CD14-positive monocyte (primary cell): ENCODE results near the gene SUN5. TPM values are rescaled to one million over a fixed set of nuclear protein-coding genes. Genes with fewer than 3 reads are reported as not detected.

Source experiments
- DNase-seq, 3 donors: peaks; one replicate each; pipeline ENCODE4 v3.0.0-alpha.2; 2011 to 2022
- H2AFZ ChIP-seq: 2 replicates; pipeline ENCODE4 v1.6.0; 2012; ENCODE audit warnings: mild to moderate bottlenecking, low read depth, low read length, inconsistent platforms; ENCODE audit not compliant: insufficient read depth, poor library complexity, severe bottlenecking
- H3K27ac ChIP-seq, 2 donors: 1 replicate in 1 of 2; 2 replicates in 1 of 2; pipeline ENCODE4 v1.5.1; 2012 to 2013; ENCODE audit warnings: low read length in 2 of 2, control low read depth in 1 of 2, inconsistent platforms in 1 of 2, low read depth in 1 of 2, mild to moderate bottlenecking in 1 of 2
- H3K27me3 ChIP-seq, 2 donors: one replicate each; pipeline versions ENCODE4 v1.6.0 to v1.6.1; 2011 to 2013; ENCODE audit warnings: low read length in 2 of 2; ENCODE audit not compliant: control insufficient read depth in 2 of 2, insufficient read depth in 2 of 2
- H3K36me3 ChIP-seq, 2 donors: replicated peaks in 1 of 2; 1 replicate in 1 of 2; 2 replicates in 1 of 2; pipeline versions ENCODE4 v1.5.1 to v1.6.1; 2012 to 2013; ENCODE audit warnings: low read length in 2 of 2, control low read depth in 1 of 2, inconsistent platforms in 1 of 2, mild to moderate bottlenecking in 1 of 2; ENCODE audit not compliant: insufficient read depth in 2 of 2, control insufficient read depth in 1 of 2
- H3K4me1 ChIP-seq, 2 donors: 1 replicate in 1 of 2; 2 replicates in 1 of 2; pipeline versions ENCODE4 v1.5.1 to v1.6.1; 2012 to 2013; ENCODE audit warnings: low read length in 2 of 2, control low read depth in 1 of 2, inconsistent platforms in 1 of 2, mild to moderate bottlenecking in 1 of 2, moderate library complexity in 1 of 2; ENCODE audit not compliant: insufficient read depth in 2 of 2, control insufficient read depth in 1 of 2
- H3K4me2 ChIP-seq: replicated peaks from 2 replicates; pipeline ENCODE3; 2012; ENCODE audit warnings: low read length, moderate library complexity, mild to moderate bottlenecking; ENCODE audit not compliant: poor library complexity, severe bottlenecking; ENCODE audit errors: extremely low read depth
- H3K4me3 ChIP-seq, 3 experiments: fragments of 200-600 bp in 1 of 3; sonication (generic) in 1 of 3; replicated peaks in 1 of 3; 1 replicate in 2 of 3; 2 replicates in 1 of 3; pipeline ENCODE4 v1.5.1; 2011 to 2013; ENCODE audit warnings: low read length in 3 of 3, mild to moderate bottlenecking in 3 of 3, control low read depth in 2 of 3, low read depth in 2 of 3, inconsistent platforms in 1 of 3, moderate library complexity in 1 of 3
- H3K79me2 ChIP-seq: 2 replicates; pipeline ENCODE4 v1.6.0; 2012; ENCODE audit warnings: mild to moderate bottlenecking, control low read depth, inconsistent platforms, low read length, moderate library complexity; ENCODE audit not compliant: insufficient read depth
- H3K9ac ChIP-seq: 2 replicates; pipeline ENCODE4 v1.6.0; 2017; ENCODE audit warnings: low read length, mild to moderate bottlenecking; ENCODE audit not compliant: insufficient read depth, poor library complexity, severe bottlenecking
- H3K9me3 ChIP-seq, 2 donors: replicated peaks in 1 of 2; 1 replicate in 1 of 2; 2 replicates in 1 of 2; pipeline versions ENCODE4 v1.5.1 to v1.6.1; 2012 to 2013; ENCODE audit warnings: low read length in 2 of 2, control low read depth in 1 of 2; ENCODE audit not compliant: control insufficient read depth in 1 of 2, insufficient read depth in 1 of 2
- H4K20me1 ChIP-seq: 2 replicates; pipeline ENCODE4 v1.6.0; 2012; ENCODE audit warnings: mild to moderate bottlenecking, low read length, control low read depth, moderate library complexity; ENCODE audit not compliant: insufficient read depth
- H3K27ac Mint-ChIP-seq, 7 donors: one replicate each; pipeline ENCODE4 v1.8.0; 2020; ENCODE audit warnings: mild to moderate bottlenecking in 7 of 7, mixed read lengths in 7 of 7, moderate library complexity in 6 of 7, inconsistent platforms in 2 of 7
- H3K27me3 Mint-ChIP-seq, 3 donors: one replicate each; pipeline ENCODE4 v1.8.0; 2021 to 2022; ENCODE audit warnings: low read depth in 3 of 3, mild to moderate bottlenecking in 3 of 3, mixed read lengths in 3 of 3, moderate library complexity in 3 of 3, inconsistent platforms in 1 of 3
- H3K36me3 Mint-ChIP-seq, 2 donors: one replicate each; pipeline ENCODE4 v1.8.0; 2020; ENCODE audit warnings: mixed read lengths in 2 of 2, inconsistent platforms in 1 of 2, mild to moderate bottlenecking in 1 of 2
- H3K4me1 Mint-ChIP-seq: one replicate; pipeline ENCODE4 v1.8.0; 2020; ENCODE audit warnings: mild to moderate bottlenecking, mixed read lengths
- H3K4me3 Mint-ChIP-seq, 2 donors: one replicate each; pipeline ENCODE4 v1.8.0; 2020; ENCODE audit warnings: mild to moderate bottlenecking in 2 of 2, mixed read lengths in 2 of 2, moderate library complexity in 1 of 2
- H3K9me3 Mint-ChIP-seq, 7 donors: one replicate each; pipeline ENCODE4 v1.8.0; 2020 to 2022; ENCODE audit warnings: mixed read lengths in 7 of 7, mild to moderate bottlenecking in 6 of 7, moderate library complexity in 6 of 7, inconsistent platforms in 2 of 7
- WGBS: methylation state at CpG from one replicate; pipeline ENCODE4 v1.1.5; 2013; ENCODE audit warnings: missing lambda C conversion rate; ENCODE audit not compliant: insufficient coverage; 5-methylcytosine and 5-hydroxymethylcytosine counted together
- intact Hi-C, 2 donors: fragments of 100-400 bp; cut with micrococcal nuclease; formaldehyde crosslinking; loops; one replicate each; pipeline versions ENCODE4 v1.15.0 to v1.15.1; 2023
- polyA plus RNA-seq, 3 donors: library from polyadenylated mRNA; depleted of rRNA in 1 of 3; unstranded in 2 of 3; stranded (reverse) in 1 of 3; fragments of 300-500 nt in 2 of 3; fragments of >200 nt in 1 of 3; fragmentation: Illumina TruSeq in 2 of 3; gene quantifications; 1 replicate in 2 of 3; 2 replicates in 1 of 3; pipeline ENCODE4 v1.2.3, GENCODE V29; 2012 to 2021
- TF ChIP-seq, protein P1 (sequence below): fragments of 200-600 bp; IDR thresholded peaks from one replicate; pipeline ENCODE4 v1.8.0; 2022; ENCODE audit warnings: antibody characterized with exemption, mild to moderate bottlenecking

SUN5 gene
- polyA plus RNA-seq, 3 donors = not detected

DNA sequence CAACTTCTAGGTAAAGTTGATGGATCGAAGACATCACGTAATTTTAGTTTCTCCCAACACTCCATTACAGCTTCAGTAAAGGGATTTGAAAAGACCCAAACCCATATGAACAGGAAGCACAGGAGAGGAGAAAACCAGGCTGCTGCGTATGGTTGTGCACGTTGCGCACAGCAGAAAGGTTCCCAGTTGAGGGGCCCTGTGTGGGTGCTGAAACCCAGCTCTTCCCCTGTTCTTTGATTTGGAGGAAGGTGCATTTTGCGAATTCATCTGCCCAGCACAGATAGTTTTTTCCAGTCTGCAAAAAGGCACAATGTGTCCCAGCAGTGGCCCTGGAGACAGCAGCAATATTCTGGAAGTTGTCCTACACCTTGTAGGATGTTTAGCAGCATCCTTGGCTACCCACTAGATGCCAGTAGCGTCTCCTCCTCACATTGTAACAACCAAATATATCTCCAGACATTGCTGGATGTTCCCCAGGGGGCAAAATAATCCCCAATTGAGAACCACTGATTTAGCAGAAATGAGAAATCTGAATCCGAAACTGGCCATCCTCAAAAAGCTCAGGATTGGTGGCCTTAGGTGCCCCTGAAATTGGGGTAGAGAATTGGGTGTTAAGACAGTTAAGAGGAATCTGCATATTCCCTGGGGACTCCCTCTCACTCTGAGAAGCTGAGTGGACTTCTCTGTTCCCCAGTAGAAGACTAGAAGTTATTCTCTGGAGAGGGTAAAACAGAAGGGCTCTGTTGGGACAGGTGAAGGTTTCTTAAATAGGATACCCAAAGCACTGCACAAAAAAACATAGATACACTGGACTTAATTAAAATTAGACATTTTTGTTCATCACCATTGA is 12.2 kb downstream of the SUN5 start:
- Histone ChIP-seq H3K4me2 (no peak overlapping the region), H3K9me3 (peaks cover 0 to 2% of the 10 kb centered on the region in 2 donors), H3K9ac (no peak overlapping the region), H2AFZ (no peak overlapping the region), H3K27me3 (no peaks in the 10 kb centered on the region), H3K27ac (no peak overlapping the region), H3K4me1 (no peaks in the 10 kb centered on the region), H3K79me2 (no peaks in the 10 kb centered on the region), H3K36me3 (no peaks in the 10 kb centered on the region), H4K20me1 (no peaks in the 10 kb centered on the region), H3K4me3 (no peak overlapping the region)
- no peaks in the 10 kb centered on the region for H3K4me1 Mint-ChIP-seq
- DNase-seq = no peak
- H3K9me3 Mint-ChIP-seq = peaks cover 0 to 9% (median 0%) of the 10 kb centered on the region in 7 donors
- H3K27me3 Mint-ChIP-seq = peaks cover 0 to 1% (median 0%) of the 10 kb centered on the region in 3 donors
- 68% methylated on average over 6 of the region's 8 CpGs for WGBS
- intact Hi-C loops = no loop called here
- H3K36me3 Mint-ChIP-seq = no peaks in the 10 kb centered on the region
- no peak overlapping the region for H3K4me3 Mint-ChIP-seq
- TF ChIP-seq, protein P1, sequence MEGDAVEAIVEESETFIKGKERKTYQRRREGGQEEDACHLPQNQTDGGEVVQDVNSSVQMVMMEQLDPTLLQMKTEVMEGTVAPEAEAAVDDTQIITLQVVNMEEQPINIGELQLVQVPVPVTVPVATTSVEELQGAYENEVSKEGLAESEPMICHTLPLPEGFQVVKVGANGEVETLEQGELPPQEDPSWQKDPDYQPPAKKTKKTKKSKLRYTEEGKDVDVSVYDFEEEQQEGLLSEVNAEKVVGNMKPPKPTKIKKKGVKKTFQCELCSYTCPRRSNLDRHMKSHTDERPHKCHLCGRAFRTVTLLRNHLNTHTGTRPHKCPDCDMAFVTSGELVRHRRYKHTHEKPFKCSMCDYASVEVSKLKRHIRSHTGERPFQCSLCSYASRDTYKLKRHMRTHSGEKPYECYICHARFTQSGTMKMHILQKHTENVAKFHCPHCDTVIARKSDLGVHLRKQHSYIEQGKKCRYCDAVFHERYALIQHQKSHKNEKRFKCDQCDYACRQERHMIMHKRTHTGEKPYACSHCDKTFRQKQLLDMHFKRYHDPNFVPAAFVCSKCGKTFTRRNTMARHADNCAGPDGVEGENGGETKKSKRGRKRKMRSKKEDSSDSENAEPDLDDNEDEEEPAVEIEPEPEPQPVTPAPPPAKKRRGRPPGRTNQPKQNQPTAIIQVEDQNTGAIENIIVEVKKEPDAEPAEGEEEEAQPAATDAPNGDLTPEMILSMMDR = no peak
- no peak overlapping the region for H3K27ac Mint-ChIP-seq

DNA sequence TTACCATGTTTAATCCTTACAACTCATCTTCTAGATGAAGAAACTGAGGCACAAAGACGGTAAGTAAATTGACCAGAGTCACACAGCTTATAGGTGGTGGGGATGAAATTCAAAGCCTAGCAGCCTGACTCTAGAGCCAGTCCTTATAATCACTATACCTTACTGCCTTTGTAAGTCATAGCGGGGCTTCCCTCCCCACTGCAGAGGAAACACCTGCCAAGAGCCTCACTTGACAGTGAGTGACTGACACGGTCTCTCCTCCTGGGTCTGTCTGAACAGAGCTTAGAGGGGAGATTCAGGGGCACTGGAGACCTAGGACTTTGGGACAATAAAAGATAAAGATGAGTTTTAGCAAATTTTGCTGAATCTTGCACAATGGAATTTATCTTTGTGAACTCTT is 12.8 kb downstream of the SUN5 start:
- TF ChIP-seq, protein P1 = no peak
- Histone ChIP-seq H3K4me2 (no peak overlapping the region), H3K9me3 (peaks cover 0 to 2% of the 10 kb centered on the region in 2 donors), H3K27ac (no peak overlapping the region), H3K27me3 (no peaks in the 10 kb centered on the region), H3K36me3 (no peaks in the 10 kb centered on the region), H2AFZ (no peak overlapping the region), H3K4me3 (no peak overlapping the region), H3K4me1 (no peaks in the 10 kb centered on the region), H3K9ac (no peak overlapping the region), H3K79me2 (no peaks in the 10 kb centered on the region), H4K20me1 (no peaks in the 10 kb centered on the region)
- intact Hi-C loops = no loop called here
- no CpG with 5 or more reads among the region's 3 CpGs for WGBS
- H3K27ac Mint-ChIP-seq = no peak overlapping the region
- H3K27me3 Mint-ChIP-seq = peaks cover 0 to 1% (median 0%) of the 10 kb centered on the region in 3 donors
- H3K4me1 Mint-ChIP-seq = no peaks in the 10 kb centered on the region
- no peak for DNase-seq
- H3K9me3 Mint-ChIP-seq = peaks cover 0 to 9% (median 0%) of the 10 kb centered on the region in 7 donors
- no peaks in the 10 kb centered on the region for H3K36me3 Mint-ChIP-seq
- no peak overlapping the region for H3K4me3 Mint-ChIP-seq
